Gastrocnemius medialis (tissue), 4 donors: ENCODE results near the gene CEP20. TPM values are rescaled to one million over a fixed set of nuclear protein-coding genes. Genes with fewer than 3 reads are reported as not detected.

Source experiments
- ATAC-seq, 2 donors: fragments of 150-250 bp; one replicate each; pipeline ENCODE4 v1.9.1; 2016
- DNase-seq, 2 donors: peaks; one replicate each; pipeline ENCODE4 v3.0.0-alpha.2; 2019
- H3K27ac ChIP-seq, 4 donors: fragments of 200-600 bp; sonication (generic); 1 replicate in 1 of 4; 2 replicates in 3 of 4; pipeline ENCODE4 v1.5.1; 2016 to 2018; ENCODE audit warnings: mild to moderate bottlenecking in 2 of 4, moderate library complexity in 1 of 4
- H3K27me3 ChIP-seq, 3 donors: fragments of 200-600 bp; sonication (generic) in 2 of 3; 1 replicate in 1 of 3; 2 replicates in 2 of 3; pipeline versions ENCODE4 v1.5.1 to v1.6.0; 2016 to 2019; ENCODE audit warnings: mild to moderate bottlenecking in 1 of 3, moderate library complexity in 1 of 3
- H3K36me3 ChIP-seq, 2 donors: fragments of 200-600 bp; sonication (generic) in 1 of 2; one replicate each; pipeline ENCODE4 v1.5.1; 2017 to 2018
- H3K4me1 ChIP-seq, 2 donors: fragments of 200-600 bp; sonication (generic) in 1 of 2; one replicate each; pipeline ENCODE4 v1.5.1; 2016 to 2017; ENCODE audit warnings: mild to moderate bottlenecking in 2 of 2
- H3K4me3 ChIP-seq, 4 donors: fragments of 200-600 bp; sonication (generic) in 3 of 4; 1 replicate in 1 of 4; 2 replicates in 3 of 4; pipeline ENCODE4 v1.5.1; 2016 to 2019; ENCODE audit warnings: mild to moderate bottlenecking in 2 of 4
- H3K9me3 ChIP-seq, 3 donors: fragments of 200-600 bp; sonication (generic) in 2 of 3; 1 replicate in 1 of 3; 2 replicates in 2 of 3; pipeline ENCODE4 v1.5.1; 2016 to 2019
- CTCF ChIP-seq, 5 experiments: fragments of 450-650 bp in 3 of 5; fragments of 200-600 bp in 2 of 5; sonication (generic) in 2 of 5; IDR thresholded peaks in 4 of 5; conservative IDR thresholded peaks in 1 of 5; 1 replicate in 4 of 5; 2 replicates in 1 of 5; pipeline ENCODE4 v1.5.1; 2016 to 2019; ENCODE audit warnings: antibody characterized with exemption in 5 of 5, mild to moderate bottlenecking in 3 of 5, moderate library complexity in 3 of 5
- POLR2A ChIP-seq, 2 donors: fragments of 450-650 bp; IDR thresholded peaks; one replicate each; pipeline ENCODE4 v1.6.1; 2017; ENCODE audit warnings: antibody characterized with exemption in 2 of 2, mild to moderate bottlenecking in 2 of 2, moderate library complexity in 2 of 2
- in situ Hi-C, 4 donors: fragments of 200-750 bp; cut with MboI; loops; one replicate each; pipeline versions ENCODE4 v1.15.0 to v1.8.0; 2017; ENCODE audit warnings: low sequenced_read_pairs in 4 of 4
- intact Hi-C: fragments of 100-400 bp; cut with DNase I; formaldehyde crosslinking; loops from one replicate; pipeline ENCODE4 v1.15.1; 2023; ENCODE audit warnings: low total_unique reads
- total RNA-seq, 4 donors: library from RNA; depleted of rRNA; stranded (reverse); fragments of >200 nt; gene quantifications; one replicate each; pipeline versions ENCODE4 v1.1.0 to v1.2.3, GENCODE V29; 2016

CEP20 gene
- total RNA-seq, 4 donors from 2014 or later: 42.2 to 87.8 (median 76.1) TPM

- Histone ChIP-seq H3K4me3 (no peak overlapping the region), H3K27me3 (no peaks in the 10 kb centered on the region), H3K36me3 (no peaks in the 10 kb centered on the region), H3K9me3 (no peaks in the 10 kb centered on the region), H3K4me1 (no peaks in the 10 kb centered on the region), H3K27ac (no peak overlapping the region)
- DNase-seq: no peak
- in situ Hi-C loops (no loop called here), intact Hi-C loops (no loop called here)
- TF ChIP-seq POLR2A (IDR thresholded peaks at IDR 0.05) (no peak), CTCF (IDR thresholded peaks at IDR 0.05 in 4 of 5, conservative IDR thresholded peaks at IDR 0.05 in 1 of 5) (no peak)
- ATAC-seq: no peak
These were observed 27.9 kb upstream of the CEP20 start for GRCh38 chr16:15916323-15916722.

- intact Hi-C loops (no loop called here), in situ Hi-C loops (no loop called here)
- TF ChIP-seq POLR2A (IDR thresholded peaks at IDR 0.05) (no peak), CTCF (IDR thresholded peaks at IDR 0.05 in 4 of 5, conservative IDR thresholded peaks at IDR 0.05 in 1 of 5) (no peak)
- ATAC-seq (no peak), DNase-seq (no peak)
- Histone ChIP-seq H3K36me3 (no peaks in the 10 kb centered on the region), H3K4me1 (no peaks in the 10 kb centered on the region), H3K27ac (no peak overlapping the region), H3K4me3 (no peak overlapping the region), H3K27me3 (no peaks in the 10 kb centered on the region), H3K9me3 (no peaks in the 10 kb centered on the region)
These were observed 27.2 kb upstream of the CEP20 start for GRCh38 chr16:15915555-15916081.

- Histone ChIP-seq H3K27ac (no peak overlapping the region), H3K9me3 (no peaks in the 10 kb centered on the region), H3K27me3 (no peaks in the 10 kb centered on the region), H3K4me1 (no peaks in the 10 kb centered on the region), H3K4me3 (no peak overlapping the region), H3K36me3 (no peaks in the 10 kb centered on the region)
- ATAC-seq: no peak
- in situ Hi-C loops: no loop called here
- no peak for DNase-seq
- TF ChIP-seq POLR2A (IDR thresholded peaks at IDR 0.05): no peak
- no peak for TF ChIP-seq CTCF (IDR thresholded peaks at IDR 0.05 in 4 of 5, conservative IDR thresholded peaks at IDR 0.05 in 1 of 5)
- intact Hi-C loops: no loop called here
These were observed 24.8 kb upstream of the CEP20 start for GRCh38 chr16:15913046-15913698.

- H3K4me3 ChIP-seq: no peak overlapping the region
- no peaks in the 10 kb centered on the region for H3K4me1 ChIP-seq
- in situ Hi-C loops: no loop called here
- no peaks in the 10 kb centered on the region for H3K36me3 ChIP-seq
- intact Hi-C loops: no loop called here
- no peak overlapping the region for H3K27ac ChIP-seq
- H3K9me3 ChIP-seq: no peaks in the 10 kb centered on the region
- ATAC-seq (no peak), DNase-seq (no peak)
- TF ChIP-seq POLR2A (IDR thresholded peaks at IDR 0.05): no peak
- no peak for TF ChIP-seq CTCF (IDR thresholded peaks at IDR 0.05 in 4 of 5, conservative IDR thresholded peaks at IDR 0.05 in 1 of 5)
- H3K27me3 ChIP-seq: no peaks in the 10 kb centered on the region
These were observed 22.8 kb upstream of the CEP20 start for GRCh38 chr16:15911198-15911597.
